OCI-LY7 (cell line): Measurements from ENCODE around the gene LIMD2. TPM values are rescaled to one million over a fixed set of nuclear protein-coding genes. Genes with fewer than 3 reads are reported as not detected.
A peak's percentile ranks its signal among the peaks of the same experiment; 100 is the strongest.

Experiments
- BruUV-seq: library from RNA; stranded (reverse); fragments of 400-500 nt; replicated peaks from 2 replicates; lab custom pipeline; 2021; lab: Mats Ljungman, UMichigan
- CTCF ChIA-PET: fragments of 300-600 bp; sonication (Branson Sonifier 250); formaldehyde crosslinking; loops from one replicate; lab custom pipeline; 2022; ENCODE audit warnings: antibody characterized with exemption; ENCODE audit not compliant: unreplicated experiment; lab: Charles Lee
- POLR2A ChIA-PET: fragments of 300-600 bp; sonication (Branson Sonifier 250); formaldehyde crosslinking; loops from one replicate; lab custom pipeline; 2022; ENCODE audit warnings: antibody characterized with exemption; lab: Charles Lee
- DNase-seq: peaks from one replicate; pipeline ENCODE4 v3.0.0-alpha.2; 2015; ENCODE audit warnings: low spot score
- H2AFZ ChIP-seq: fragments of 200-600 bp; sonication (generic), shearing (Covaris generic); 2 replicates; pipeline ENCODE4 v1.6.1; 2014; ENCODE audit warnings: mild to moderate bottlenecking, antibody characterized with exemption, low read length, moderate library complexity
- H3K27ac ChIP-seq: fragments of 200-600 bp; sonication (generic); 2 replicates; pipeline ENCODE4 v1.5.1; 2014; ENCODE audit warnings: mixed run types, low read depth, mild to moderate bottlenecking, moderate library complexity, low read length, inconsistent platforms; ENCODE audit not compliant: poor library complexity, severe bottlenecking
- H3K36me3 ChIP-seq: fragments of 200-600 bp; sonication (generic); 2 replicates; pipeline ENCODE4 v1.6.1; 2014; ENCODE audit warnings: mild to moderate bottlenecking, antibody characterized with exemption, low read length, moderate library complexity, mixed read lengths; ENCODE audit not compliant: insufficient read depth
- H3K4me1 ChIP-seq: fragments of 200-600 bp; sonication (generic); 2 replicates; pipeline ENCODE4 v1.5.1; 2014; ENCODE audit warnings: mild to moderate bottlenecking, low read length; ENCODE audit not compliant: insufficient read depth, poor library complexity, severe bottlenecking
- H3K4me2 ChIP-seq: fragments of 200-600 bp; sonication (generic); 2 replicates; pipeline ENCODE4 v1.6.1; 2014; ENCODE audit warnings: mild to moderate bottlenecking, low read length
- H3K4me3 ChIP-seq: fragments of 200-600 bp; sonication (generic); 2 replicates; pipeline ENCODE4 v1.5.1; 2014; ENCODE audit warnings: mild to moderate bottlenecking, low read depth, low read length; ENCODE audit not compliant: poor library complexity, severe bottlenecking
- H3K79me2 ChIP-seq: fragments of 200-600 bp; sonication (generic); 2 replicates; pipeline ENCODE4 v1.6.1; 2016; ENCODE audit warnings: low read depth, mild to moderate bottlenecking, low read length, moderate library complexity, mixed read lengths; ENCODE audit not compliant: insufficient read depth
- H3K9me2 ChIP-seq: fragments of 200-600 bp; sonication (generic); 2 replicates; pipeline ENCODE4 v1.6.1; 2016; ENCODE audit warnings: mild to moderate bottlenecking, low read length, mixed read lengths; ENCODE audit not compliant: insufficient read depth
- H3K9me3 ChIP-seq: fragments of 200-600 bp; sonication (generic); 2 replicates; pipeline ENCODE4 v1.6.1; 2014; ENCODE audit warnings: mild to moderate bottlenecking, mixed run types, low read length, mixed read lengths
- H4K20me1 ChIP-seq: fragments of 200-600 bp; sonication (generic); 2 replicates; pipeline ENCODE4 v1.6.1; 2014; ENCODE audit warnings: mild to moderate bottlenecking, antibody characterized with exemption, low read length, moderate library complexity, mixed read lengths; ENCODE audit not compliant: insufficient read depth
- CTCF ChIP-seq: fragments of 200-600 bp; sonication (generic); conservative IDR thresholded peaks from 2 replicates; pipeline ENCODE4 v1.5.1; 2014; ENCODE audit warnings: mild to moderate bottlenecking, antibody characterized with exemption, low read length, moderate library complexity, mixed read lengths
- EZH2phosphoT487 ChIP-seq: fragments of 200-600 bp; sonication (generic); IDR thresholded peaks from 2 replicates; pipeline ENCODE4 v1.6.1; 2018; ENCODE audit warnings: low read depth, borderline replicate concordance, mild to moderate bottlenecking, mixed run types, antibody characterized with exemption, low read length, moderate library complexity, mixed read lengths
- intact Hi-C: fragments of 100-400 bp; cut with micrococcal nuclease; formaldehyde crosslinking; loops from one replicate; pipeline ENCODE4 v1.10.0; 2022; ENCODE audit not compliant: unreplicated experiment
- total RNA-seq, 2 experiments: library from RNA; depleted of rRNA in 1 of 2; stranded (reverse); fragments of >200 nt in 1 of 2; shearing (Covaris generic) in 1 of 2; gene quantifications; 2 replicates each; pipeline ENCODE4 v1.2.3, GENCODE V29; 2014 to 2022

The LIMD2 gene
- total RNA-seq, 2 experiments from 2014 or later = 286 to 406 TPM

- H3K4me3 ChIP-seq = no peak overlapping the region
- CTCF ChIA-PET = no interaction called here
Observed at GRCh38 chr17:63707151-63707550, 7.2 kb upstream of the LIMD2 start.

GRCh38 chr17:63706336-63707082 lies 6.6 kb upstream of the LIMD2 start:
- POLR2A ChIA-PET = interaction anchor here (0.5 to 0.9 kb wide), 4 partner anchors 31 to 1051 kb away, joined by 3 to 4 read pairs (median 3); no protein-coding TSS in a partner anchor
- no peaks in the 10 kb centered on the region for H3K9me2 ChIP-seq
- no peaks in the 10 kb centered on the region for H3K9me3 ChIP-seq
- peaks cover 51% of the 10 kb centered on the region for H3K4me1 ChIP-seq
- BruUV-seq = no TSS peak
- CTCF ChIA-PET = no interaction called here
- intact Hi-C loops = no loop called here
- no peak overlapping the region for H3K4me3 ChIP-seq
- 0 out of 2 replicates have a peak, but pooled peaks cover 6% of the 10 kb centered on the region for H4K20me1 ChIP-seq
- peaks cover 22% of the 10 kb centered on the region for H3K79me2 ChIP-seq
- peak overlapping the region; percentile 59 for H3K4me2 ChIP-seq
- no peak overlapping the region for H2AFZ ChIP-seq
- peak overlapping the region; percentile 56 for H3K27ac ChIP-seq
- no peak for DNase-seq
- peaks cover 85% of the 10 kb centered on the region for H3K36me3 ChIP-seq
- TF ChIP-seq CTCF (no peak), EZH2phosphoT487 (no peak)

More at GRCh38 chr17:63707151-63707550, 7.2 kb upstream of the LIMD2 start:
- Histone ChIP-seq H3K79me2 (peaks cover 18% of the 10 kb centered on the region), H3K9me3 (no peaks in the 10 kb centered on the region), H3K9me2 (no peaks in the 10 kb centered on the region), H4K20me1 (0 out of 2 replicates have a peak, but pooled peaks cover 6% of the 10 kb centered on the region), H3K36me3 (peaks cover 92% of the 10 kb centered on the region), H3K4me1 (peaks cover 45% of the 10 kb centered on the region), H3K27ac (no peak overlapping the region), H3K4me2 (no peak overlapping the region), H2AFZ (no peak overlapping the region)
- no TSS peak for BruUV-seq
- POLR2A ChIA-PET = interaction anchor here (0.6 kb wide), 2 partner anchors 35 to 127 kb away, joined by 3 read pairs; no protein-coding TSS in a partner anchor
- TF ChIP-seq EZH2phosphoT487 (no peak), CTCF (no peak)
- intact Hi-C loops = no loop called here
- no peak for DNase-seq

GRCh38 chr17:63705657-63706056 lies 5.7 kb upstream of the LIMD2 start:
- Histone ChIP-seq H3K79me2 (peaks cover 29% of the 10 kb centered on the region), H3K4me2 (peak overlapping the region; percentile 59), H3K36me3 (peaks cover 77% of the 10 kb centered on the region), H4K20me1 (0 out of 2 replicates have a peak, but pooled peaks cover 6% of the 10 kb centered on the region), H3K9me2 (no peaks in the 10 kb centered on the region), H3K9me3 (no peaks in the 10 kb centered on the region), H3K4me3 (peak overlapping the region; percentile 7), H3K4me1 (peaks cover 60% of the 10 kb centered on the region), H3K27ac (peak overlapping the region; percentile 56), H2AFZ (no peak overlapping the region)
- intact Hi-C loops = no loop called here
- BruUV-seq = no TSS peak
- peak; percentile 28 for DNase-seq
- ChIA-PET POLR2A (interaction anchor here (0.5 to 0.9 kb wide), 2 partner anchors 61 to 1050 kb away, joined by 3 to 4 read pairs; no protein-coding TSS in a partner anchor), CTCF (no interaction called here)
- TF ChIP-seq CTCF = no peak
